Immature natural killer cell (primary cell): Measurements from ENCODE around the gene MCTP1. TPM values are rescaled to one million over a fixed set of nuclear protein-coding genes. Genes with fewer than 3 reads are reported as not detected.
"Not testable (repeated sequence)": the region's sequence is repeated elsewhere in the genome, so short reads cannot be mapped to it uniquely, and the experiment has no call there.

ENCODE experiments used
- DNase-seq, 3 donors: peaks; one replicate each; pipeline ENCODE4 v3.0.0; 2022; ENCODE audit warnings: mixed read lengths in 1 of 3
- H3K27ac Mint-ChIP-seq, 6 donors: one replicate each; pipeline ENCODE4 v1.8.0; 2020; ENCODE audit warnings: mixed read lengths in 6 of 6, mild to moderate bottlenecking in 5 of 6, inconsistent platforms in 4 of 6, moderate library complexity in 3 of 6
- H3K27me3 Mint-ChIP-seq, 3 donors: one replicate each; pipeline ENCODE4 v1.8.0; 2020 to 2021; ENCODE audit warnings: low read depth in 3 of 3, mild to moderate bottlenecking in 3 of 3, mixed read lengths in 3 of 3, moderate library complexity in 3 of 3, inconsistent platforms in 1 of 3
- H3K36me3 Mint-ChIP-seq, 3 donors: one replicate each; pipeline ENCODE4 v1.8.0; 2020; ENCODE audit warnings: mixed read lengths in 3 of 3, inconsistent platforms in 2 of 3, mild to moderate bottlenecking in 2 of 3
- H3K4me1 Mint-ChIP-seq, 2 donors: one replicate each; pipeline ENCODE4 v1.8.0; 2020; ENCODE audit warnings: inconsistent platforms in 2 of 2, mild to moderate bottlenecking in 2 of 2, mixed read lengths in 2 of 2, moderate library complexity in 1 of 2
- H3K4me3 Mint-ChIP-seq, 5 donors: one replicate each; pipeline ENCODE4 v1.8.0; 2020; ENCODE audit warnings: mild to moderate bottlenecking in 5 of 5, mixed read lengths in 5 of 5, inconsistent platforms in 3 of 5, moderate library complexity in 3 of 5
- H3K9me3 Mint-ChIP-seq, 6 donors: one replicate each; pipeline ENCODE4 v1.8.0; 2020; ENCODE audit warnings: mild to moderate bottlenecking in 6 of 6, mixed read lengths in 6 of 6, inconsistent platforms in 4 of 6, moderate library complexity in 3 of 6
- polyA plus RNA-seq, 3 donors: library from polyadenylated mRNA; unstranded; fragments of 300-500 nt; fragmentation: Illumina TruSeq; gene quantifications; one replicate each; pipeline ENCODE4 v1.2.3, GENCODE V29; 2021

The MCTP1 gene
- polyA plus RNA-seq, 3 donors from 2014 or later: 1.4 to 2.1 (median 1.5) TPM

GRCh38 chr5:94847726-94848125, 437.2 kb downstream of the MCTP1 start:
- Mint-ChIP-seq H3K4me1 (no peaks in the 10 kb centered on the region), H3K36me3 (no peaks in the 10 kb centered on the region), H3K9me3 (no peaks in the 10 kb centered on the region), H3K27me3 (peaks cover 0 to 4% (median 1%) of the 10 kb centered on the region in 3 donors), H3K27ac (no peak overlapping the region), H3K4me3 (no peak overlapping the region)
- DNase-seq: no peak

GRCh38 chr5:94847019-94847418, 437.9 kb downstream of the MCTP1 start:
- Mint-ChIP-seq H3K4me3 (no peak overlapping the region), H3K27me3 (peaks cover 0 to 4% (median 1%) of the 10 kb centered on the region in 3 donors), H3K36me3 (no peaks in the 10 kb centered on the region), H3K4me1 (no peaks in the 10 kb centered on the region), H3K9me3 (no peaks in the 10 kb centered on the region), H3K27ac (no peak overlapping the region)
- no peak for DNase-seq

- not testable (repeated sequence) for H3K4me3 Mint-ChIP-seq, H3K36me3 Mint-ChIP-seq, H3K27ac Mint-ChIP-seq, DNase-seq, H3K27me3 Mint-ChIP-seq, H3K4me1 Mint-ChIP-seq, H3K9me3 Mint-ChIP-seq
Observed at GRCh38 chr5:94845696-94846095, 439.2 kb downstream of the MCTP1 start.

GRCh38 chr5:94841598-94842322, 443.1 kb downstream of the MCTP1 start:
- Mint-ChIP-seq H3K4me1 (no peaks in the 10 kb centered on the region), H3K4me3 (no peak overlapping the region), H3K9me3 (no peaks in the 10 kb centered on the region), H3K27ac (no peak overlapping the region), H3K36me3 (no peaks in the 10 kb centered on the region), H3K27me3 (peaks cover 0 to 2% (median 0%) of the 10 kb centered on the region in 3 donors)
- DNase-seq: no peak

GRCh38 chr5:94833851-94834250, 451.0 kb downstream of the MCTP1 start:
- no peak for DNase-seq
- no peak overlapping the region for H3K27ac Mint-ChIP-seq
- peaks cover 0 to 8% (median 2%) of the 10 kb centered on the region in 3 donors for H3K27me3 Mint-ChIP-seq

GRCh38 chr5:94832685-94833084, 452.2 kb downstream of the MCTP1 start:
- Mint-ChIP-seq H3K27ac (peak overlapping the region in 1 of 6 donors; percentile 4), H3K4me1 (no peaks in the 10 kb centered on the region), H3K27me3 (peaks cover 0 to 8% (median 5%) of the 10 kb centered on the region in 3 donors), H3K9me3 (peaks cover 0 to 2% (median 0%) of the 10 kb centered on the region in 6 donors), H3K36me3 (peaks cover 0 to 3% (median 0%) of the 10 kb centered on the region in 3 donors), H3K4me3 (no peak overlapping the region)
- DNase-seq: no peak

More at GRCh38 chr5:94833851-94834250, 451.0 kb downstream of the MCTP1 start:
- Mint-ChIP-seq H3K9me3 (peaks cover 0 to 2% (median 0%) of the 10 kb centered on the region in 6 donors), H3K36me3 (peaks cover 0 to 3% (median 0%) of the 10 kb centered on the region in 3 donors), H3K4me3 (no peak overlapping the region), H3K4me1 (no peaks in the 10 kb centered on the region)

GRCh38 chr5:94830520-94830919, 454.4 kb downstream of the MCTP1 start:
- peaks cover 5 to 8% (median 7%) of the 10 kb centered on the region in 3 donors for H3K27me3 Mint-ChIP-seq
- no peak overlapping the region for H3K4me3 Mint-ChIP-seq
- no peaks in the 10 kb centered on the region for H3K4me1 Mint-ChIP-seq
- H3K27ac Mint-ChIP-seq: no peak overlapping the region
- H3K9me3 Mint-ChIP-seq: peaks cover 0 to 2% (median 0%) of the 10 kb centered on the region in 6 donors
- DNase-seq: no peak
- H3K36me3 Mint-ChIP-seq: peaks cover 0 to 3% (median 0%) of the 10 kb centered on the region in 3 donors

GRCh38 chr5:94828222-94828621, 456.7 kb downstream of the MCTP1 start:
- not testable (repeated sequence) for H3K27me3 Mint-ChIP-seq, H3K4me1 Mint-ChIP-seq, H3K9me3 Mint-ChIP-seq, H3K27ac Mint-ChIP-seq, H3K4me3 Mint-ChIP-seq, H3K36me3 Mint-ChIP-seq, DNase-seq

GRCh38 chr5:94820488-94820887, 464.4 kb downstream of the MCTP1 start:
- DNase-seq: no peak
- no peak overlapping the region for H3K27ac Mint-ChIP-seq
- no peak overlapping the region for H3K4me3 Mint-ChIP-seq
- H3K36me3 Mint-ChIP-seq: no peaks in the 10 kb centered on the region
- H3K27me3 Mint-ChIP-seq: peaks cover 0 to 2% (median 1%) of the 10 kb centered on the region in 3 donors
- H3K4me1 Mint-ChIP-seq: no peaks in the 10 kb centered on the region
- no peaks in the 10 kb centered on the region for H3K9me3 Mint-ChIP-seq

GRCh38 chr5:94818904-94819303, 466.0 kb downstream of the MCTP1 start:
- H3K4me1 Mint-ChIP-seq: no peaks in the 10 kb centered on the region
- H3K27ac Mint-ChIP-seq: no peak overlapping the region
- H3K36me3 Mint-ChIP-seq: no peaks in the 10 kb centered on the region

GRCh38 chr5:94815313-94816039, 469.4 kb downstream of the MCTP1 start:
- Mint-ChIP-seq H3K36me3 (no peaks in the 10 kb centered on the region), H3K4me1 (no peaks in the 10 kb centered on the region), H3K27ac (no peak overlapping the region), H3K9me3 (no peaks in the 10 kb centered on the region), H3K4me3 (no peak overlapping the region), H3K27me3 (no peaks in the 10 kb centered on the region)
- no peak for DNase-seq

More at GRCh38 chr5:94818904-94819303, 466.0 kb downstream of the MCTP1 start:
- Mint-ChIP-seq H3K4me3 (no peak overlapping the region), H3K27me3 (no peaks in the 10 kb centered on the region), H3K9me3 (no peaks in the 10 kb centered on the region)
- no peak for DNase-seq

- Mint-ChIP-seq H3K4me3 (no peak overlapping the region), H3K4me1 (no peaks in the 10 kb centered on the region), H3K36me3 (no peaks in the 10 kb centered on the region), H3K27ac (no peak overlapping the region), H3K9me3 (no peaks in the 10 kb centered on the region), H3K27me3 (peaks cover 0 to 2% (median 0%) of the 10 kb centered on the region in 3 donors)
- no peak for DNase-seq
Observed at GRCh38 chr5:94812232-94812631, 472.7 kb downstream of the MCTP1 start.

GRCh38 chr5:94811331-94811730, 473.6 kb downstream of the MCTP1 start:
- Mint-ChIP-seq H3K9me3 (no peaks in the 10 kb centered on the region), H3K27me3 (peaks cover 0 to 2% (median 0%) of the 10 kb centered on the region in 3 donors), H3K4me1 (no peaks in the 10 kb centered on the region), H3K4me3 (no peak overlapping the region), H3K36me3 (no peaks in the 10 kb centered on the region), H3K27ac (no peak overlapping the region)
- no peak for DNase-seq

GRCh38 chr5:94810877-94811276, 474.0 kb downstream of the MCTP1 start:
- Mint-ChIP-seq H3K9me3 (no peaks in the 10 kb centered on the region), H3K36me3 (no peaks in the 10 kb centered on the region), H3K4me1 (no peaks in the 10 kb centered on the region), H3K4me3 (no peak overlapping the region), H3K27ac (no peak overlapping the region), H3K27me3 (peaks cover 0 to 2% (median 2%) of the 10 kb centered on the region in 3 donors)
- no peak for DNase-seq
